ENCODE data around the gene GRM3. TPM values are rescaled to one million over a fixed set of nuclear protein-coding genes. Genes with fewer than 3 reads are reported as not detected.

GRM3 gene
- polyA plus RNA-seq, 1 of the 3 experiments (the other 2 are of a cell fraction): not detected

GRCh38 chr7:86851566-86851965, 207.9 kb downstream of the GRM3 start:
- CTCF ChIA-PET: interaction anchor here (0.7 to 2.1 kb wide), 2 partner anchors 10 to 36 kb away, joined by 3 to 7 read pairs; no protein-coding TSS in a partner anchor
- H3K4me2 ChIP-seq: no peak overlapping the region
- no peaks in the 10 kb centered on the region for H3F3A ChIP-seq (replicated peaks; ENCODE audit: insufficient read depth)
- H3K27ac ChIP-seq (ENCODE audit: low read depth in 2 of 2, low read length in 1 of 2): no peak overlapping the region
- no peaks in the 10 kb centered on the region for H3K79me2 ChIP-seq (ENCODE audit: insufficient read depth)
- TF ChIP-seq MEF2A (IDR thresholded peaks at IDR 0.05; ENCODE audit: borderline replicate concordance, low read depth): no peak
- no peak for TF ChIP-seq EZH2phosphoT487 (IDR thresholded peaks at IDR 0.05; ENCODE audit: borderline replicate concordance, low read depth)
- H3K9me3 ChIP-seq: no peaks in the 10 kb centered on the region
- H4K20me1 ChIP-seq (ENCODE audit: insufficient read depth): no peaks in the 10 kb centered on the region
- no peaks in the 10 kb centered on the region for H3K4me1 ChIP-seq (ENCODE audit: control insufficient read depth in 1 of 2, insufficient read depth in 2 of 2, low read depth in 1 of 2, low read length in 1 of 2)
- no peak overlapping the region for H3K9ac ChIP-seq
- POLR2A ChIA-PET: no interaction called here
- no peaks in the 10 kb centered on the region for H3K9me2 ChIP-seq
- no peaks in the 10 kb centered on the region for H3K27me3 ChIP-seq (ENCODE audit: insufficient read depth)
- 45% methylated on average over 3 of the region's 3 CpGs for WGBS (ENCODE audit: low lambda C conversion rate)
- H3K4me3 ChIP-seq (ENCODE audit: low read depth in 2 of 2, low read length in 1 of 2): no peak overlapping the region
- no peak for DNase-seq
- H2AFZ ChIP-seq (ENCODE audit: low read depth): no peak overlapping the region
- no peaks in the 10 kb centered on the region for H3K36me3 ChIP-seq (replicated peaks in 1 of 2; ENCODE audit: control insufficient read depth in 1 of 2, insufficient read depth in 2 of 2, low read length in 1 of 2)

- Histone ChIP-seq H3K9me3 (no peaks in the 10 kb centered on the region), H3K36me3 (replicated peaks in 1 of 2; ENCODE audit: control insufficient read depth in 1 of 2, insufficient read depth in 2 of 2, low read length in 1 of 2) (peaks cover 5 to 7% of the 10 kb centered on the region in 2 experiments), H3K27ac (ENCODE audit: low read depth in 2 of 2, low read length in 1 of 2) (no peak overlapping the region), H2AFZ (ENCODE audit: low read depth) (no peak overlapping the region), H3K4me3 (ENCODE audit: low read depth in 2 of 2, low read length in 1 of 2) (no peak overlapping the region), H3K9ac (no peak overlapping the region), H3K79me2 (ENCODE audit: insufficient read depth) (no peaks in the 10 kb centered on the region), H3K27me3 (ENCODE audit: insufficient read depth) (no peaks in the 10 kb centered on the region), H3F3A (replicated peaks; ENCODE audit: insufficient read depth) (no peaks in the 10 kb centered on the region), H4K20me1 (ENCODE audit: insufficient read depth) (no peaks in the 10 kb centered on the region), H3K4me1 (ENCODE audit: control insufficient read depth in 1 of 2, insufficient read depth in 2 of 2, low read depth in 1 of 2, low read length in 1 of 2) (no peaks in the 10 kb centered on the region), H3K4me2 (no peak overlapping the region), H3K9me2 (no peaks in the 10 kb centered on the region)
- no peak for DNase-seq
- 80% methylated on average over 2 of the region's 2 CpGs for WGBS (ENCODE audit: low lambda C conversion rate)
- ChIA-PET POLR2A (no interaction called here), CTCF (interaction anchor here (1.0 to 1.8 kb wide), 2 partner anchors 10 to 45 kb away, joined by 3 to 4 read pairs; no protein-coding TSS in a partner anchor)
- no peak for TF ChIP-seq ELF1 (IDR thresholded peaks at IDR 0.05)
- TF ChIP-seq RAD21 (IDR thresholded peaks at IDR 0.05; ENCODE audit: low read length): no peak
- TF ChIP-seq, protein P1, sequence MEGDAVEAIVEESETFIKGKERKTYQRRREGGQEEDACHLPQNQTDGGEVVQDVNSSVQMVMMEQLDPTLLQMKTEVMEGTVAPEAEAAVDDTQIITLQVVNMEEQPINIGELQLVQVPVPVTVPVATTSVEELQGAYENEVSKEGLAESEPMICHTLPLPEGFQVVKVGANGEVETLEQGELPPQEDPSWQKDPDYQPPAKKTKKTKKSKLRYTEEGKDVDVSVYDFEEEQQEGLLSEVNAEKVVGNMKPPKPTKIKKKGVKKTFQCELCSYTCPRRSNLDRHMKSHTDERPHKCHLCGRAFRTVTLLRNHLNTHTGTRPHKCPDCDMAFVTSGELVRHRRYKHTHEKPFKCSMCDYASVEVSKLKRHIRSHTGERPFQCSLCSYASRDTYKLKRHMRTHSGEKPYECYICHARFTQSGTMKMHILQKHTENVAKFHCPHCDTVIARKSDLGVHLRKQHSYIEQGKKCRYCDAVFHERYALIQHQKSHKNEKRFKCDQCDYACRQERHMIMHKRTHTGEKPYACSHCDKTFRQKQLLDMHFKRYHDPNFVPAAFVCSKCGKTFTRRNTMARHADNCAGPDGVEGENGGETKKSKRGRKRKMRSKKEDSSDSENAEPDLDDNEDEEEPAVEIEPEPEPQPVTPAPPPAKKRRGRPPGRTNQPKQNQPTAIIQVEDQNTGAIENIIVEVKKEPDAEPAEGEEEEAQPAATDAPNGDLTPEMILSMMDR (IDR thresholded peaks at IDR 0.05): no peak
- TF ChIP-seq NRF1 (IDR thresholded peaks at IDR 0.05; ENCODE audit: low read depth, low read length): no peak
- TF ChIP-seq TAF1 (IDR thresholded peaks at IDR 0.05; ENCODE audit: borderline replicate concordance, low read depth, low read length): no peak
- TF ChIP-seq CHD2 (IDR thresholded peaks at IDR 0.05; ENCODE audit: low read length, partially characterized antibody): no peak
- TF ChIP-seq, protein P2, sequence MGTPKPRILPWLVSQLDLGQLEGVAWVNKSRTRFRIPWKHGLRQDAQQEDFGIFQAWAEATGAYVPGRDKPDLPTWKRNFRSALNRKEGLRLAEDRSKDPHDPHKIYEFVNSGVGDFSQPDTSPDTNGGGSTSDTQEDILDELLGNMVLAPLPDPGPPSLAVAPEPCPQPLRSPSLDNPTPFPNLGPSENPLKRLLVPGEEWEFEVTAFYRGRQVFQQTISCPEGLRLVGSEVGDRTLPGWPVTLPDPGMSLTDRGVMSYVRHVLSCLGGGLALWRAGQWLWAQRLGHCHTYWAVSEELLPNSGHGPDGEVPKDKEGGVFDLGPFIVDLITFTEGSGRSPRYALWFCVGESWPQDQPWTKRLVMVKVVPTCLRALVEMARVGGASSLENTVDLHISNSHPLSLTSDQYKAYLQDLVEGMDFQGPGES (IDR thresholded peaks at IDR 0.05; ENCODE audit: low read depth, low read length): no peak
- no peak for TF ChIP-seq SIN3A (IDR thresholded peaks at IDR 0.05; ENCODE audit: borderline replicate concordance, low read depth, low read length)
- no peak for TF ChIP-seq YY1 (IDR thresholded peaks at IDR 0.05; ENCODE audit: low read depth)
- TF ChIP-seq, protein P3, sequence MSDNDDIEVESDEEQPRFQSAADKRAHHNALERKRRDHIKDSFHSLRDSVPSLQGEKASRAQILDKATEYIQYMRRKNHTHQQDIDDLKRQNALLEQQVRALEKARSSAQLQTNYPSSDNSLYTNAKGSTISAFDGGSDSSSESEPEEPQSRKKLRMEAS (IDR thresholded peaks at IDR 0.05; ENCODE audit: low read depth): no peak
- no peak for TF ChIP-seq TCF12 (IDR thresholded peaks at IDR 0.05)
- no peak for TF ChIP-seq FOXJ3 (CRISPR knock-in tag; IDR thresholded peaks at IDR 0.05)
- TF ChIP-seq GABPA (IDR thresholded peaks at IDR 0.05; ENCODE audit: low read depth): no peak
- TF ChIP-seq FOSL2 (IDR thresholded peaks at IDR 0.05; ENCODE audit: borderline replicate concordance, low read depth): no peak
- TF ChIP-seq MEF2A (IDR thresholded peaks at IDR 0.05; ENCODE audit: borderline replicate concordance, low read depth): no peak
These were observed 219.7 kb downstream of the GRM3 start for GRCh38 chr7:86863452-86863851.

Data from SK-N-SH (cell line).